Fibroblast of mammary gland (primary cell): Measurements from ENCODE around the gene KATNB1.
"Not testable (repeated sequence)": the region's sequence is repeated elsewhere in the genome, so short reads cannot be mapped to it uniquely, and the experiment has no call there.

ENCODE experiments used
- DNase-seq: peaks from one replicate; pipeline ENCODE4 v3.0.0-alpha.2; 2010; ENCODE audit warnings: low read depth
- H3K4me3 ChIP-seq: 2 replicates; pipeline ENCODE4 v1.5.1; 2011; ENCODE audit warnings: low read depth, mild to moderate bottlenecking, low read length, moderate library complexity; ENCODE audit not compliant: control insufficient read depth
- CTCF ChIP-seq: conservative IDR thresholded peaks from 2 replicates; pipeline ENCODE4 v1.5.1; 2011; ENCODE audit warnings: low read depth, low read length, inconsistent platforms; ENCODE audit not compliant: control insufficient read depth, insufficient read depth

Gene KATNB1

GRCh38 chr16:57743458-57743857 is 7.9 kb downstream of the KATNB1 start:
- DNase-seq = no peak
- no peak overlapping the region for H3K4me3 ChIP-seq
- TF ChIP-seq CTCF = no peak

- TF ChIP-seq CTCF = no peak
- no peak for DNase-seq
- no peak overlapping the region for H3K4me3 ChIP-seq
Measured at GRCh38 chr16:57743886-57744641, 8.5 kb downstream of the KATNB1 start.

DNA sequence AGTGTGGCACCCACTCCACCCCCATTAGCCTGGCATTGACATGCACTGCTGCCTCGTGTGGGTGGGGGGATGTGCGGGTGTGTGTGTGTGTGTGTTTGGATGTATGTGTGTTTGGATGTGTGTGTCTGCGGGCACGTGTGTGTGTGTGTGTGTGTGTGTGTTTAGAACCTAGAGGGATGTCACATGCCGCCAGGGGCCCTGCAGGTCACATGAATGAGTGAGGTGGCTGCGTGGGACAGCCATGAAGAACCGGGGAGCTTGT is 9.0 kb downstream of the KATNB1 start:
- no peak for TF ChIP-seq CTCF
- no peak for DNase-seq
- no peak overlapping the region for H3K4me3 ChIP-seq

DNA sequence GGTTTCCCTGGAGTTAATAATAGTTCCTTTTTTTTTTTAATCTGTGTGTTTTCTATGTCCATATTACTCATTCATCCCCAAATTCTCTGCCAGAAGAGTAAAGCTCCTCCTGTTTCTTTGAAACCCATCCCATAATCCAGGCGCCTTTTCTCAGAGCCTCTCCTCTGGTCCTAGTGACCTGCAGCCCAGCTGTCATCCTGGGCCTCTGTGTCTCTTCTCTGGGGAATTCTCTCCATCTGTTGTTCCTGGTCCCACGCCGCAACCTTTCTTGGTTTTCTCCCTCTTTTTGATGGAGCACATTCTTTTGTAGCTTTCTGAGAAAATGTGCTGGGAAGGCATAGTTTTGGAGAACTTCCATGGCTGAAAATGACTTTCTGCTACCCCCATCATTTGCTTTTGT is 10.2 kb downstream of the KATNB1 start:
- H3K4me3 ChIP-seq = no peak overlapping the region
- no peak for TF ChIP-seq CTCF
- no peak for DNase-seq

DNA sequence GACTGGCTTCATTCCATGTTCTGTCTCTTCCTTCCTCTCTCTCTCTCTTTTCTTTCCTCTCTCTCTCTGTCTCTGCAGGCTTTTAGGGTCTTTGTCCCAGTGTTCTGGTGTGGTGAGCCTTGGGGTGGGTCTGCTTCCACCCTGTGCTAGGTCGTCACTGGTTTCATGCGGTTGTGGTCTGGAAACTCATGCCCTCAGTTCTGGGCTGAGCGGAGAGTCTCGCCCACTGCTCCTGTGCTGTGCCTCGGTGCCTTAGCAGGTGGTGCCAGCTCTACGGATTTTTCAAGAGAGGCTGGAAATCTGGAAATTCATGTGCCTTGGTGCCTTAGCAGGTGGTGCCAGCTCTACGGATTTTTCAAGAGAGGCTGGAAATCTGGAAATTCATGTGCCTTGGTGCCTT is 10.7 kb downstream of the KATNB1 start:
- not testable (repeated sequence) for H3K4me3 ChIP-seq, DNase-seq

GRCh38 chr16:57747091-57747490 is 11.5 kb downstream of the KATNB1 start:
- no peak for DNase-seq
- H3K4me3 ChIP-seq = no peak overlapping the region
- TF ChIP-seq CTCF = no peak

DNA sequence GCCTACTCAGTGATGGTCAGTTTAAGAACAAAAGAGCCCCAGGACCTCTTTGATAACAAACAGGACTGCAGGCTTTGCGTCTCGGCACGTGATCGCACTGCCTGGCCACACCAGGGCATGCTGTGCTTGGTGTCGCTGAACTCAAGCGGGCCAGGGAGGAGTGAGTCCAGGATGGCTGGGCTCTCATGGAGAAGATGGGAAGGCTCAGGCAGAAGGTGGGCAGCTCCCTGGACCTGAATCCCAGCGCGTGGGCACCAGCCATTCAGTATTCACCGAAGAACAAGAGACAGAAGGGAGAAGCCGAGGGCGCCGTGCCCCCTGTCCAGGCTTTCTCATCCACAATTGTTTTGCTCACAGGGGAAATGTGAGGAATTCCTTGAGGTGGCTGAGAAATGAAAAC is 11.9 kb downstream of the KATNB1 start:
- H3K4me3 ChIP-seq = no peak overlapping the region
- no peak for TF ChIP-seq CTCF

More for the DNA sequence above, 11.9 kb downstream of the KATNB1 start:
- DNase-seq = no peak
